OCI-LY1 (cell line): ENCODE data around the gene KCNB1.

Experiments
- EZH2 ChIP-seq: fragments of 200-600 bp; sonication (generic), shearing (Covaris generic); IDR thresholded peaks from 2 replicates; pipeline ENCODE4 v1.8.0; 2017; ENCODE audit warnings: borderline replicate concordance, mixed run types, mild to moderate bottlenecking, antibody characterized with exemption, low read length, moderate library complexity, mixed read lengths
- TF ChIP-seq, protein P1 (sequence below): fragments of 200-600 bp; sonication (generic), shearing (Covaris generic); IDR thresholded peaks from 2 replicates; pipeline ENCODE4 v1.5.1; 2017; ENCODE audit warnings: mild to moderate bottlenecking, antibody characterized with exemption, low read length, moderate library complexity, mixed read lengths

- TF ChIP-seq EZH2, result no peak
- TF ChIP-seq, protein P1, sequence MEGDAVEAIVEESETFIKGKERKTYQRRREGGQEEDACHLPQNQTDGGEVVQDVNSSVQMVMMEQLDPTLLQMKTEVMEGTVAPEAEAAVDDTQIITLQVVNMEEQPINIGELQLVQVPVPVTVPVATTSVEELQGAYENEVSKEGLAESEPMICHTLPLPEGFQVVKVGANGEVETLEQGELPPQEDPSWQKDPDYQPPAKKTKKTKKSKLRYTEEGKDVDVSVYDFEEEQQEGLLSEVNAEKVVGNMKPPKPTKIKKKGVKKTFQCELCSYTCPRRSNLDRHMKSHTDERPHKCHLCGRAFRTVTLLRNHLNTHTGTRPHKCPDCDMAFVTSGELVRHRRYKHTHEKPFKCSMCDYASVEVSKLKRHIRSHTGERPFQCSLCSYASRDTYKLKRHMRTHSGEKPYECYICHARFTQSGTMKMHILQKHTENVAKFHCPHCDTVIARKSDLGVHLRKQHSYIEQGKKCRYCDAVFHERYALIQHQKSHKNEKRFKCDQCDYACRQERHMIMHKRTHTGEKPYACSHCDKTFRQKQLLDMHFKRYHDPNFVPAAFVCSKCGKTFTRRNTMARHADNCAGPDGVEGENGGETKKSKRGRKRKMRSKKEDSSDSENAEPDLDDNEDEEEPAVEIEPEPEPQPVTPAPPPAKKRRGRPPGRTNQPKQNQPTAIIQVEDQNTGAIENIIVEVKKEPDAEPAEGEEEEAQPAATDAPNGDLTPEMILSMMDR, result no peak
These were observed 135.3 kb downstream of the KCNB1 start for GRCh38 chr20:49347156-49347555.
